Measurements from ENCODE around the gene JPH4.
"Not testable (repeated sequence)": the region's sequence is repeated elsewhere in the genome, so short reads cannot be mapped to it uniquely, and the experiment has no call there.

Gene JPH4

DNA sequence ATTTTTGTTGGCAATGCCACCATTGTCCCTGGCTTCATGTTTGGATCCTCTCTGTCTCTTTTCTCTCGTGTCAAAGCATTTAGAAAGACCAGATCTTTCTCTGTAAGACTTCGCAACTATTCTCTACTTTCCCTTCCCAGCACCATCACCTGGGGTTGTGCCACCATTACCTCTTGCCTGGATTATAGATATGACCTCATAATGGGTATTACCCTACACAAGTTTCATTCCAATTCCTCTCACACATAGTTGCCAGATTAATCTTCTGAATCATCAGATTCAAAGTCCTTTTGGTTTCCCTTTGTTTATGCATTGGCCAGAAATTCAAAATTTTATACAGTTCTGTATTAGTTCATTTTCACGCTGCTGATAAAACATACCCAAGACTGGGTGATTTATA is 30.4 kb upstream of the JPH4 start:
- no peak for DNase-seq (ENCODE audit: low spot score)

DNA sequence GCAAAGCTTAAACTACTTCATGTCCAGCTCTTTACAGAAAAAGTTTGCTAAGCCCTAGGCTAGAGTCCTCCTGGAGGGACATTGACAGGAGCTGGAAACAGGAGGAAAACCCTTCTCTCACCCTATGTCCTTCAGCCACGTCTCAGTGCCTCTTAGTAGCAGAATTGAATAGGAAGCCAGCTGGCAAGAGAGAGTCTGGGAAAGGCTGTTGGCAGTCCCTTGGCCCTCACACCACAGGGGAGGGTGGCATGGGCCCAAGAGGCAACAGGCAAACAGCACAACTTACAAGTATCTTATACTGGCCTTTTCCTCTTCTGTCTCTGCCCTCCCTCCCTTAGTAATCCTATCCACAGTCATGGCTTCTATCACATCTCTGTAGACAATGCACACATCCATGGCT is 29.9 kb upstream of the JPH4 start:
- DNase-seq (ENCODE audit: low spot score), result no peak

DNA sequence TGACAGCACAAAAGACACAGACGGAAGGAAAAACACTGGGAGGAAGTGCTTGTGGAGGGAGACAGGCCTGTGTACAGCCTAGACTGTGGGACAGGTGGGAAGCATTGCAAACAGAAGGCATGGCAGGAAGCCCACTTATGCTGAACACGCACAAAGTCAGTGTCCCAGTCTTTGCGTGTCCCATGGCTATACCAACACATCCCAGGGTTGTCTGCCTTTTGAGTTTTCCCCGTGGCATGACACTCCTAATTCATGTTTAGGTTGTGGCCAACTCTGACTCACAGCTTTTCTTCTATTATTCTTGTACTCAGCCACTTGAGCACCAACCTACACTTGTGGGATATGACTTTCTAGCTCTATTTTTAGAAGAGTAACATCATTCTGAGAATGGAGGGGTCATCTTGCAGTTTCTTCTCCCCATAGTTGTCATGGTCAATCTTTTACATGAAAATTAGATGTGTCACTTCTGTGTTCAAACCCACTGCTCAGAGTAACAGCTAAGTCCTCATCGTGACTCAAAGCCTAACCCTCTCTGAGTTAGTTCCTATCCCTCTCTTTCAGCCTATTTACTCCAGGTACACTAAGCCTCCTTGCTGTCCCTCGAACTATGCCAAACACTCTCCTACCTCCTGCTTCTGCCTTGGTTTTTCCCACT is 27.5 kb upstream of the JPH4 start:
- no peak for DNase-seq (ENCODE audit: low spot score)

DNA sequence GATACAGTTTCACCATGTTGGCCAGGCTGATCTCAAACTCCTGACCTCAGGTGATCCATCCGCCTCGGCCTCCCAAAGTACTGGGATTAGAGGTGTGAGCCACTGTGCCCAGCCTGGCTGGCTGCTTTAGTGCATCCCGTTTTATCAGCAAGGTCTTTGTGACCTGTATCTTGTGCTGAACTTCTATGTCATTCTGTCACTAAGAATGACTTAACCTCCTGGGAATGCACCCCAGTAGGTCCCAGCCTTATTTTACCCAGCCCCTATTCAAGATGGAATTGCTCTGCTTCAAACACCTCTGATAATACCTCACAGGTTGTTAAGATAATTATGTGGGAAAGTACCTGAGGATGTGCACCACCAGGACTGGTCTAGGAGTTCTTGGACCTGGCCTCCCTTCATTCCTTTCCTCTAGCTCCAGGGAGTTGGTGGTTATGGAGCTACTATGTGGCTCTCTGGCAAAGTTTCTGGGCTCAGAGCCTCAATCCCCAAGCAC is 26.1 kb upstream of the JPH4 start:
- no peak for DNase-seq (ENCODE audit: low spot score)

DNA sequence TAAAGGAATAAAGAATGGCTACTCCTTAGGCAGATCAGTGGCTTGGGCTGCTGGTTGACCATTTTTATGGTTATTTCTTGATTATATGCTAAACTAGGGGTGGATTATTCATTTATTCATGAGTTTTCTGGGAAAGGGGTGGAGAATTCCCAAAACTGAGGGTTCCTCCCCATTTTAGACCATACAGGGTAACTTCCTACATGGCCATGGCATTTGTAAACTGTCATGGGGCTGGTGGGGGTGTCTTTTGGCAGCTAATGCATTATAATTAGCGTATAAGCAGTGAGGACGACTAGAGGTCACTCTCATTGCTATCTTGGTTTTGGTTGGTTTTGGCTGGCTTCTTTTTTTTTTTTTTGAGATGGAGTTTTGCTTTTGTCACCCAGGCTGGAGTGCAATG is 25.6 kb upstream of the JPH4 start:
- no peak for DNase-seq (ENCODE audit: low spot score)

DNA sequence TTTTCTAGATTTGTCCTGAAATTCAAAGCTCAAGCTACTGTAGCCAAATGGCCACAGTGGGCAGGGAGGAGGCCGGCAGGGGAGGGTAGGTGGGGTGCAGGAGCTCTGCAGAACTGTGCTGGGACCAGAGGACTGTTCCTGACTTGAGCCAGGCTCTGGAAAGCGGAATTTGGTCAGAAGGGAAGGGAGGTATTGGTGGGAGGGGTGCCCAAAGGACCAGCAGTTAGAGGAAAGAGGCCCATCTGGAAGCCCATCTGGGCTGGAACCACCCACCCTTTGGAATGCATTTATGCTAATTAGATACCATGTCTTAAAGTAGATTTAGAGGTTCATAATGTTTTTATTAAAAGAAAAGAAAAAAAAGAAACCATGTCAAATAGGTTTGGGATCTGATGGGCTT is 24.5 kb upstream of the JPH4 start:
- no peak for DNase-seq (ENCODE audit: low spot score)

DNA sequence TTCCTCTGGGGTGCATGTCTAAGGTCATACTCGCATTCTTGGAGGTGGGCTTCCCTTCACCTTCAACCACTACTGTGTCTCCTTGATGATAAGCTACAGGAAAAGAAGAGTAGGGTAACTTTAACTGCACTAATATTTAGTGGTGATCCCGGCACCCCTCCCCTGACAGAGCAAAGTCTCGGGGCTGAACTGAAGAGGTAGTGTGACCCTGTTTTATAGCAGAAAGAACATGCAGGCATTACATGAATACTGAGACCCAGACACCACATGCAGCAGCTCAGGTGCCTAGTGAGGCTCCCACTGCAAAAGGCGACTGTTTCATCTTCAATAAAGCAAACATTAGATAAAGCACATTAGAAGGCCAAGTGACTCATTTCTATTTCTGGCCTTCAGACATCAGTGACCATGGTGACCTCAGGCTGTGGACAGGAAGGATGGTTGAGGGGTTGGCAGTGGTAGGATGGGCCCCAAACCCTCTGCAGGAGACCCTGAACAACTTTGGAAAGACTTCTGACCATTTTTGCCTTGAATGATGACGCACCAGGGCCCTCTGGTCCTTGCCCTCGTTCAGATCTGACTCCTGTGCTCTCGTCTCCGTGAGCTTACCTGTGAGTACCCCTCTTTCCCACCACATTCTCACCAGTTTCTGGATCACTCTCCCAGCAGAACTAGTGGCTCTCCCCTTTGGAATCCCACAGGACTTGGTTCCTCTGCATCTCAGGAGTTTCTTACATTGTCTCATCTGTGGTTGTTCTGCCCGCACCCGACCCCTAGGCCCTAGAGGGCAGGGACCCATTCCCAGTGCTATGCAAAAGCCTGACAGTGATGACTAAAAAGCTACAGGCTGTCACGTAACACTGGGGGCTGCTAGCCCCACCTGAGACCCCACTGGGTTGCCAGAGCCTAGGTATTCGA is 23.8 kb upstream of the JPH4 start:
- DNase-seq (ENCODE audit: low spot score), result no peak

DNA sequence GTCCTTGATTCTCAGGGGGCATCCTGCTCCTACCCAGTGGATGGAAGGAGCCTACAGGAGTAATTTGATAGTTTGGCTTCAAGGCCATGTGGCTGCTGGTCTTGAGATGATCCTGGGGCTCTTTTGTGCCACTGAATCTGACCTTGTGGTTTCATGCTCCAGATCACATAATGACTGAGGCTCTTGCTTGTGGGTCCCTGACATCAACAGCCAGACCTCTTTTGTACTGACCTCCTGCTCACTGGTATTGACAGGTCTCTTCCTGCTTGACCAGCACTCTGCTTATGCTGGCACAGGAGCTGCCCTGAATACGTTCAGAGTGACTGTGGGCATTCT is 23.2 kb upstream of the JPH4 start:
- DNase-seq (ENCODE audit: low spot score), result no peak

DNA sequence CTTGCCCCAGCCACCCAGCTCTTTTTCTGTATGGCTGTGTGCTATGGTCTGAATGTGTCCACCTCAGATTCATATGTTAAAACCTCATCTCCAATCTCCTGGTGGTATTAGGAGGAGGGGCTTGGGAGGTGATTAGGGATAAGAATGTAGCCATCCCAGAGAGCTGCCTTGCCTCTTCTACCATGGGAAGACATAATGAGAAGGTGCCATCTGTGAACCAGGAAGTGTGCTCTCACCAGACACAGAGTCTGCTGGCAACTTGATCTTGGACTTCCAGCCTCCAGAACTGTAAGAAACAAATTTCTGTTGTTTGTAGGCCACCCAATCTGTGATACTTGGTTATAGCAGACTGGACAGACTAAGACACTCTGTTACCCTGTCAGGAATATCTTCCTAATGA is 22.8 kb upstream of the JPH4 start:
- DNase-seq (ENCODE audit: low spot score), result no peak

DNA sequence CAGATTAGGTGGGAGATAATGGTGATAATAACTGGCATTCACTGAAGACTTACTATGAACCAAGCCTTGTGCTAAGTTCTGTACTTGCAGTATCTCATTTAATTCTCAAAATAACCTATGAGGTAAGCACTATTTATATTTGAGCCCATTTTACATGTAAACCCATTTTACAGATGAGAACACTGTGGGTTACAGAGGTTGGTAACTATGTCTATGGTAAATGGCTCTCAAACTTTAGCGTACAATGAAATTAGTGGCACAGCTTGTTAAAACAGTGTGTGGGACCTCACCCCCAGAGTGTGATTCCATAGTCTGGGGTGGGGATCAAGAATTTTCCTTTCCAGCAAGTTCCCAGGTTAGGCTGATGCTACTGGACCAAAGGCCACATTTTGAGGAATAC is 22.2 kb upstream of the JPH4 start:
- DNase-seq (ENCODE audit: low spot score), result no peak

DNA sequence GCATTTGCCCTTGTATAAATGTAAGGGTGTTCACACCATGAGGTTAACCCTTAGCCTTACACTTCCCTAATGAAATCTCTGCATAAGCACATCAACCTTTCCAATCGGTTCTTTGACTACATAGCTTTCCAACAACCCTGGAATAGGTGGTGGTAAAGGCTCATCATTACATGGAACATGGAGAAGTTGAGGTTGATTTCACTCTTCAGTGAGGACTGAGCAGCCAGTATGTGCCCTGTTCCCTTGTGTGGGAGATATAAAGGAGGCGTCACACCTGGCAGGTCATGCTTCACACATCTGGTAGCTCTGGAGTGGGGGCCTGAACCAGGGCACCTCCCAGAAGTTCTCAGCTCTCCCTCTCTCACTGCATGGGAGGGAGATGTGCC is 21.7 kb upstream of the JPH4 start:
- DNase-seq (ENCODE audit: low spot score), result no peak

DNA sequence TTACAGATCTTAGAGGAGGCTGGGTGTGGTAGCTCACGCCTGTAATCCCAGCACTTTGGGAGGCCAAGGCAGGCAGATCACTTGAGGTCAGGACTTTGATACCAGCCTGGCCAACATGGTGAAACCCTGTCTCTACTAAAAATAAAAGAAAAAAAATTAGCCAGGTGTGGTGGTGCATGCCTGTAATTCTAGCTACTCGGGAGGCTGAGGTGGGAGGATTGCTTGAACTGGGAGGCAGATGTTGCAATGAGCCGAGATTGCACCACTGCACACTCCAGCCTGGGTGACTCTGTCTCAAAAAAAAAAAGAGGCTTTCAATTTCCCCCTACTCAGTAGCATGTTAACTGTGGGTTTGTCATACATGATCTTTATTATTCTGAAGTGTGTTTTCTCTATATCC is 15.6 kb upstream of the JPH4 start:
- DNase-seq (ENCODE audit: low spot score), result not testable (repeated sequence)

DNA sequence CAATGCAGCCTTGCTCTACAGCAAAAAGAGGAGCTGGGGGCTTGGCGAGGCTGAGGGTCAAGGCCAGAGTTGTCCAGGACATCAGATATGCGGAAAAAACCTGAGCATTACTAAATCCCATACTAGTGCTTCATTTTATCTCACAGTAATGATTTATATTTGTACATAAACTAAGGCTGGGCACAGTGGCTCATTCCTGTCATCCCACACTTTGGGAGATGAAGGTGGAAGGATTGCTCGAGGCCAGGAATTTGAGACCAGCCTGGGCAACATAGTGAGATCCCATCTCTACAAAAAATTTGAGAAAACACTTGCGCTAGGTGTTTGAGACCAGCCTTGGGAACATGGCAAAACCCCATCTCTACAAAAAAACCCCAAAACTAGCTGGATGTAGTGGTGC is 11.6 kb upstream of the JPH4 start:
- DNase-seq (ENCODE audit: low spot score), result no peak

DNA sequence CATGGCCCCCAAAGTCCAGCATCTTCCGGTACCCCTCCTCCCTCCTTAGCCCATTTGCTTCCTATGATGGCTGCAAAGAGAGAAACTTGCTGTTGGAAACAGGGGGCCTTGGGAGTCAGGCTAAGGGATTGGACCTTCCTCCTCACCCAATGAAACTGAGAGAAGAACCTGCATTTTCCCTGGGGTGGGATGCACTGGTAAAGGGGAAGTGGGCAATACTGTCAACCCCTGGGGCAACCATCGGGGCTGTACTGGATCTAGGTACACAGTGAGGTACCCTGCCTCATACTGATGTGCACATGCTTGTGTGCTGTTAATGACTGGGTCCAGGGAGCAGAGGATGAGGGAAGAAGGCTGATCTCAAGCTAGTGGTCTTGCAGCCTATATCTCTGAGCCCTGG is 11.0 kb upstream of the JPH4 start:
- DNase-seq (ENCODE audit: low spot score), result no peak

DNA sequence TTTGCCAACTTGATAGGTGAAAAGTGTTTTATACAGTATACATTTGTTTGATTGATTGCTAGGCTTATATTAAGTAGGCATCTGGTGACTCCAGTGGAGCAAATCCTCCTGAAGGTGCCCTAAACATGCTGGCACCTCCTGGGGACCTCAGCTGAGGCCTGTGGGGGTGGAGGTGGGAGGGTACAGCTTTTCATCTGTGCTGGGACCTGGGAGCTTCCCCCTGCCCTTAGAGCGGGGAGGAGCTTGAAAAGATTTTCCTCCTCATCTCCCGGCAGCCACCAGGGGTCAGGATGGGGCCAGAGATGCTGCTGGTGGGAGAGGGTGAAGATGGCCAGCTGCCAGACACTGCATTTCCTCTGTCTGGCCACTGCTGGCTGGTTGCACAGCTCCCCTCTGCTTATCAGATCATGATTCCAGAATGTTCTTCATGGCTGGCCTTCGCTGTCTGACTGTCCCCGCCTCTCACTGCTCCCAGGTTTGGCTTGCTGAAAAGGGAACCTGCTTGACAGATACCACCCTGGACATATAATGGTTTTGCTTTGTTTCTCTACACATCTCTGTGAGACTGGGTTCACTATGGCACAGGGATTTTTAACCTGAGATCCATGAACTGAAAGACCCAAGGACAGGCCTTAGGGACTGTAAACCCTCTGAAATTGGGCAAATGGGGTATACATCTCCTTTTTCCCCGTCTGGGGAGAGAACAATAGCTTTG is 10.5 kb upstream of the JPH4 start:
- DNase-seq (ENCODE audit: low spot score), result peak; percentile 39

DNA sequence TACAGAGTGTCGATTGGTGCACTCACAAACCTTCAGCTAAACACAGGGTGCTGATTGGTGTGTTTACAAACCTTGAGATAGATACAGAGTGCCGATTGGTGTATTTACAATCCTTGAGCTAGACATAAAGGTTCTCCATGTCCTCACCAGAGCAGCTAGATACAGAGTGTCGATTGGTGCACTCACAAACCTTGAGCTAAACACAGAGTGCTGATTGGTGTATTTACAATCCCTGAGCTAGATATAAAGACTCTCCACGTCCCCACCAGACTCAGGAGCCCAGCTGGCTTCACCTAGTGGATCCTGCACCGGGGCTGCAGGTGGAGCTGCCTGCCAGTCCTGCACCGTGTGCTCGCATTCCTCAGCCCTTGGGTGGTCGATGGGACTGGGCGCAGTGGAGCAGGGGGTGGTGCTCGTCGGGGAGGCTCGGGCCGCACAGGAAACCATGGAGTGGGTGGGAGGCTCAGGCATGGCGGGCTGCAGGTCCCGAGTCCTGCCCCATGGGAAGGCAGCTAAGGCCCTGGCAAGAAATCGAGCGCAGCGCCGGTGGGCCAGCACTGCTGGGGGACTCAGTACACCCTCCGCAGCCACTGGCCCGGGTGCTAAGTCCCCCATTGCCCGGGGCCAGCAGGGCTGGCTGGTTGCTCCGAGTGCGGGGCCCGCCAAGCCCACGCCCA is 6.1 kb upstream of the JPH4 start:
- DNase-seq (ENCODE audit: low spot score), result not testable (repeated sequence)

DNA sequence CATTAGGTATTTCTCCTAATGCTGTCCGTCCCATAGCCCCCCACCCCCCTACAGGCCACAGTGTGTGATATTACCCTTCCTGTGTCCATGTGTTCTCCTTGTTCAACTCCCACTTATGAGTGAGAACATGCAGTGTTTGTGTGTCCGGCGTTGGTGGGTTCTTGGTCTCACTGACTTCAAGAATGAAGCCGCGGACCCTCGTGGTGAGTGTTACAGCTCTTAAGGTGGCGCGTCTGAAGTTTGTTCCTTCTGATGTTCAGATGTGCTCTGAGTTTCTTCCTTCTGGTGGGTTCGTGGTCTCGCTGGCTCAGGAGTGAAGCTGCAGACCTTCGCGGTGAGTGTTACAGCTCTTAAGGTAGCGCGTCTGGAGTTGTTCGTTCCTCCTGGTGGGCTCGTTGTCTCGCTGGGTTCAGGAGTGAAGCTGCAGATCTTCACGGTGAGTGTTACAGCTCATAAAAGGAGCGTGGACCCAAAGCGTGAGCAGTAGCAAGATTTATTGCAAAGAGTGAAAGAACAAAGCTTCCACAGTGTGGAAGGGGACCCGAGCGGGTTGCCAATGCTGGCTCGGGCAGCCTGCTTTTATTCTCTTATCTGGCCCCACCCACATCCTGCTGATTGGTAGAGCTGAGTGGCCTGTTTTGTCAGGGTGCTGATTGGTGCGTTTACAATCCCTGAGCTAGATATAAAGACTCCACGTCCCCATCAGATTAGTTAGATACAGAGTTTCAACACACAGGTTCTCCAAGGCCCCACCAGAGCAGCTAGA is 5.4 kb upstream of the JPH4 start:
- DNase-seq (ENCODE audit: low spot score), result not testable (repeated sequence)

DNA sequence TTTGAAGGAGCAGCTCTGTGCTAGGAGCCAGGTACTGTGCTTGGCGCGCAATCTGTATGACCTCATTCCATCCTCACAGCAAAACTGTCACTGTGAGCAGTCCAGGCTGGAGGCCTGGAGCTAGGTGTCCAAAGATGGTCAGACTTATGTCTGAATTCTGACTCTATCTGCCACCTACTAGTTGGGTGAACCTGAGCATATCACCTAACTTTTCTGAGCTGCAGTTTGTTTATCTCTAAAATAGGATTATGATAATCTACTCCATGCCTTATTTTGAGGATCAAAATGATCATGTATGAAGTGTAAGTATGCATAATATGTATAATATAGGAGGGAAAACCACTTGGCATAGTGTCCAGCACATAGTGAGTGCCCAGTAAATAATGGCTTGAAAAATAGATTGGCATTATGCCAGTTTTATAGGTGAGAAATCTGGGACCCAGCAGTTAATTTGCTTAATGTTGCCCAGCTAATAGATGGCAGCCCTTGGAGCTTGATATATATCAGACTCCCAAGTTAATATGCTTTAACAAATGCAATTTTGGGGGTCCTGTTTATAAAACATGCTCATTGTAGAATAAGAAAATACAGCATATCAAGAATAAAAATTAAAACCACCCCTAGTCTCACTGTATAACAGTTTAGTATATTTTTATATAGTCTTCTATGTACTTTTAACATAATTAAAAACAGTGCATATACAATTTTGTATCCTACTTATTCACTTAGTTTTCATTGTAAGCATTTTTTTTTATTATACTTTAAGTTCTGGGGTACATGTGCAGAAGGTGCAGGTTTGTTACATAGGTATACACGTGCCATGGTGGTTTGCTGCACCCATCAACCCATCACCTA is 4.5 kb upstream of the JPH4 start:
- DNase-seq (ENCODE audit: low spot score), result no peak

DNA sequence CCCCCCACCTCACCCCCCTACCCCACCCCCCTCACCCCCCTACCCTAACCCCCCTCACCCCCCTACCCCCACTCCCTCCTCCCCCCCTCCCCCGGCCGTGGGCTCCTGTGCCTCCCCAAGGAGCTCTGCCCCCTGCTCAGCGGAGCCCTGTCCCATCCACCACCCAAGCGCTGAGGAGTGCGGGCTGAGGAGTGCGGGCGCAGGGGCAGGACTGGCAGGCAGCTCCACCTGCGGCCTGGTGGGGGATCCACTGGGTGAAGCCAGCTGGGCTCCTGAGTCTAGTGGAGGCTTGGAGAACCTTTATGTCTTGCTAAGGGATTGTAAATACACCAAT is 2.3 kb upstream of the JPH4 start:
- no peak for DNase-seq (ENCODE audit: low spot score)

DNA sequence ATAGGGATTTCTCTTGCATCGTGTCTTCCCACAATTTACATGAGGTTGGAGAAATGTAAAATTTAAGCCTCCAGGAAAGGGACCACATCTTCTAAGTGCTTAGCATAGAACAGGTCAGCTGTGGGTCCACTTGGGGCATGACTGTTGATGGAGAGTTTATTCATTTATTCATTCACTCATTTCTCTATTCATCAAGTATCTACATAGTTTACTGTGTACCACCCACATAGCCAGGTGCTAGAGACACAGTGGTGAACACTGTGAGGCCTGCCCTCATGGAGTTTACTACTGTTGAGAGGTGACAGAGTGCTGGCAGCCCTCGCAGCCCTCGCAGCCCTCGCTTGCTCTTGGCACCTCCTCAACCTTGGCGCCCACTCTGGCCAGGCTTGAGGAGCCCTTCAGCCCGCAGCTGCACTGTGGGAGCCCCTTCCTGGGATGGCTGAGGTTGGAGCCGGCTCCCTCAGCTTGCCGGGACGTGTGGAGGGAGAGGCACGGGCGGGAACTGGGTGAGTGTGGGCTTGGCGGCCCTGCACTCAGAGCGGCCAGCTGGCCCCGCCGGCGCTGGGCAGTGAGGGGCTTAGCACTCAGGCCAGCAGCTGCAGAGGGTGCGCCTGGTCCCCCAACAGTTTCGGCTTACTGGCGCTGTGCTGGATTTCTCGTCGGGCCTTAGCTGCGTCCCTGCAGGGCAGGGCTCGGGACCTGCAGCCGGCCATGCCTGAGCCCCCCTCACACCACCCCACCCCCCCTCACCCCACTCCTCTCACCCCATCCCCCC is 1.7 kb upstream of the JPH4 start:
- DNase-seq (ENCODE audit: low spot score), result no peak
